ENCODE measurements around the gene RCN1. TPM values are rescaled to one million over a fixed set of nuclear protein-coding genes. Genes with fewer than 3 reads are reported as not detected.

Gene RCN1
- total RNA-seq: 359 and 417 TPM in 2 replicates

GRCh38 chr11:32090545-32091370 is at the start of gene RCN1:
Gene RCN1, plus strand, starts transcription at chr11:32091074. Its CDS starts 123 bp downstream, at chr11:32091197.

Measured in epithelial cell of umbilical artery (primary cell).